Measurements from ENCODE around the gene SLC26A11. TPM values are rescaled to one million over a fixed set of nuclear protein-coding genes. Genes with fewer than 3 reads are reported as not detected.

The SLC26A11 gene
- total RNA-seq, 1 experiment from 2014 or later, result 26.5 TPM

DNA sequence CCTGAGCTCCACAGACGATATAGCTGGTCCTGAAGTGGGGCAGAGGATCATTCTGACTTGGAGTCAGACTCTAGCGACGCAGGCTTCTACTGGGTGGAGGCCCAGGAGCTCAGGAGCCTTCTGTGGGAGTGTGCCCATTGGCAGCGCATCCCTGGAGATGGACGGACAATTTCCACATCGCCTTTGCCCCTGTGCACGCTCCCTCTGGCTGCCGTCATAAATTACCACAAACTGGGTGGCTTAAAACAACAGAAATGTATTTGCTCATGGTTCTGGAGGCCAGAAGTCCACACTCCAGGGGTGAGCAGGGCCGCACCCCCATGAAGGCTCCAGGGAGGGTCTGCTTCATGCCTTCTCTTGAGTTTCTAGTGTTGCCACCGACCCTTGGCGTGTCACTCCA is 43.5 kb upstream of the SLC26A11 start:
- H3K9ac ChIP-seq (ENCODE audit: extremely low read depth, insufficient read length, low read length), result no peak overlapping the region
- no peak overlapping the region for H2BK20ac ChIP-seq (ENCODE audit: low read depth, low read length, poor library complexity, severe bottlenecking)
- no peak overlapping the region for H4K91ac ChIP-seq (ENCODE audit: insufficient read length, low read depth, low read length)
- H3K18ac ChIP-seq (ENCODE audit: insufficient read length, low read depth, low read length), result no peak overlapping the region
- H4K20me1 ChIP-seq (ENCODE audit: control insufficient read depth, insufficient read depth, insufficient read length), result no peaks in the 10 kb centered on the region
- no peaks in the 10 kb centered on the region for H3K27me3 ChIP-seq (ENCODE audit: insufficient read depth, low read length)
- H3K4me1 ChIP-seq (ENCODE audit: insufficient read depth, low read length), result no peaks in the 10 kb centered on the region
- no peaks in the 10 kb centered on the region for H3K79me1 ChIP-seq (ENCODE audit: insufficient read depth, low read depth, low read length, poor library complexity, severe bottlenecking)
- H3K4me2 ChIP-seq (ENCODE audit: insufficient read depth, insufficient read length, low read length), result no peak overlapping the region
- Mint-ChIP-seq H3K36me3 (ENCODE audit: insufficient read depth in 1 of 3, low read depth in 3 of 3) (no peaks in the 10 kb centered on the region), H3K27me3 (ENCODE audit: low read depth) (peaks cover 11% of the 10 kb centered on the region), H3K4me3 (no peak overlapping the region), H3K9me3 (no peaks in the 10 kb centered on the region), H3K4me1 (peaks cover 3 to 5% of the 10 kb centered on the region in 2 experiments), H3K27ac (no peak overlapping the region)
- no peaks in the 10 kb centered on the region for H3K9me3 ChIP-seq (ENCODE audit: control insufficient read depth, low read depth, low read length)
- no peak overlapping the region for H2AFZ ChIP-seq (ENCODE audit: low read length)
- H4K5ac ChIP-seq (ENCODE audit: insufficient read length, low read depth, low read length), result no peak overlapping the region
- no peak overlapping the region for H3K14ac ChIP-seq (ENCODE audit: insufficient read depth, low read length)
- no peak overlapping the region for H3K4ac ChIP-seq (ENCODE audit: low read depth, low read length)
- no peak overlapping the region for H2BK120ac ChIP-seq (ENCODE audit: low read depth, low read length, poor library complexity, severe bottlenecking)
- no peak overlapping the region for H2BK12ac ChIP-seq (ENCODE audit: insufficient read length, low read depth, low read length)
- no peak overlapping the region for H3K56ac ChIP-seq (ENCODE audit: insufficient read length, low read depth, low read length)
- no peak overlapping the region for H4K8ac ChIP-seq (replicated peaks; ENCODE audit: insufficient read length, low read depth, low read length)
- H3K23me2 ChIP-seq (ENCODE audit: insufficient read length, low read depth, low read length, poor library complexity, severe bottlenecking), result no peaks in the 10 kb centered on the region
- no CpG with 5 or more reads among the region's 11 CpGs for WGBS (ENCODE audit: extremely low coverage, insufficient read length, low lambda C conversion rate)
- no peak overlapping the region for H3T11ph ChIP-seq (ENCODE audit: low read length)
- no peak overlapping the region for H2BK5ac ChIP-seq (ENCODE audit: insufficient read length, low read length)
- no peak overlapping the region for H3K23ac ChIP-seq (ENCODE audit: insufficient read length, low read depth, low read length)
- H3K79me2 ChIP-seq (ENCODE audit: insufficient read depth, low read length), result no peaks in the 10 kb centered on the region
- H2BK15ac ChIP-seq (ENCODE audit: low read depth, low read length), result no peak overlapping the region
- H3K27ac ChIP-seq (ENCODE audit: insufficient read length, low read depth, low read length), result no peak overlapping the region
- H2AK5ac ChIP-seq (ENCODE audit: insufficient read length, low read length), result no peak overlapping the region
- TF ChIP-seq, protein P1, sequence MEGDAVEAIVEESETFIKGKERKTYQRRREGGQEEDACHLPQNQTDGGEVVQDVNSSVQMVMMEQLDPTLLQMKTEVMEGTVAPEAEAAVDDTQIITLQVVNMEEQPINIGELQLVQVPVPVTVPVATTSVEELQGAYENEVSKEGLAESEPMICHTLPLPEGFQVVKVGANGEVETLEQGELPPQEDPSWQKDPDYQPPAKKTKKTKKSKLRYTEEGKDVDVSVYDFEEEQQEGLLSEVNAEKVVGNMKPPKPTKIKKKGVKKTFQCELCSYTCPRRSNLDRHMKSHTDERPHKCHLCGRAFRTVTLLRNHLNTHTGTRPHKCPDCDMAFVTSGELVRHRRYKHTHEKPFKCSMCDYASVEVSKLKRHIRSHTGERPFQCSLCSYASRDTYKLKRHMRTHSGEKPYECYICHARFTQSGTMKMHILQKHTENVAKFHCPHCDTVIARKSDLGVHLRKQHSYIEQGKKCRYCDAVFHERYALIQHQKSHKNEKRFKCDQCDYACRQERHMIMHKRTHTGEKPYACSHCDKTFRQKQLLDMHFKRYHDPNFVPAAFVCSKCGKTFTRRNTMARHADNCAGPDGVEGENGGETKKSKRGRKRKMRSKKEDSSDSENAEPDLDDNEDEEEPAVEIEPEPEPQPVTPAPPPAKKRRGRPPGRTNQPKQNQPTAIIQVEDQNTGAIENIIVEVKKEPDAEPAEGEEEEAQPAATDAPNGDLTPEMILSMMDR (conservative IDR thresholded peaks at IDR 0.05), result no peak
- DNase-seq, result no peak
